Smooth muscle cell of the brain vasculature (primary cell): ENCODE measurements around the gene SPTBN1.

Source experiments
- DNase-seq: peaks from one replicate; pipeline ENCODE4 v3.0.0-alpha.2; 2012; ENCODE audit warnings: low read depth, low spot score

SPTBN1 gene

GRCh38 chr2:54589340-54590215 lies 133.5 kb downstream of the SPTBN1 start:
- no peak for DNase-seq

DNA sequence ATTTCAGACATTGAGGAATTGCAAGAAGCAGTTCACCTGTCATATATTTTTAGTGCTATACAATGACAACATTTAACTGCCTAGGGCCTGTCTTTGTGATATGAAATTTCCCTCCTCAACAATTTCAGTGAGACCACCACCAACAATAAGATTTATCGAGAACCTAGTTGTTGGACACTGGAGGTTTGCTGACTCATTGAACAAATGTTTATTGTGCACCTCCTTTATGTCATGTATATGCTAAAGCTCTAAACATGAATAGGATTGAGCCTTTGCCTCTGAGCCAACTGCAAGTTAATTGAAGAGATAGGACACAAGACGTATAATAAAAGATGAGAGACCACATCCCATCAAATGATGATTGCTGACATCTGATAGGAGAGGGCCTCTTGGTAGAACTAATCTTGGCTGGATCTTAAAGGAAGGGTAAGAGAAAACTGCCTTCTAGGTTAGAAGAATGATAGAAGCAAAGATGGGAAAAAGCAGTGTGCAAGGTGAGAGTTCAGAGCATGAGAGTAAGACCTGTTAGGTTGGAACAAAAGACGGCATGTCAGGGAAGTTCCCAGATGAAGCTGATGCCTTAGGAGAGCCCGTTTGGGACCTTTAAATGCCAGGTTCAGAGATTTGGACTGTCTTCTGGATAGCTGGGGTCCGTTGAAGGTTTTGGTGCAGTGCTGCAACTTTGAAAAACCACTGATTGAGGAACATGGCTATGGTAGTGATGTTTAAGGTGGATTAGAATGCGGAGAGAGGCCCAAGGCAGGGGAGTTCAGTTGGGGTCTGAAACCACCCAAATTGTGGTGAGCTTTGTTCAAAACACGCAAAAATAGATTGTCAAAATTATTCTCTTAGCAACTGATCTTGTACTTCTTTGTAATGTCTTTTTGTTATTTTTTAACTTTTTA lies 134.3 kb downstream of the SPTBN1 start:
- no peak for DNase-seq

GRCh38 chr2:54591551-54591950 lies 135.4 kb downstream of the SPTBN1 start:
- DNase-seq: no peak

DNA sequence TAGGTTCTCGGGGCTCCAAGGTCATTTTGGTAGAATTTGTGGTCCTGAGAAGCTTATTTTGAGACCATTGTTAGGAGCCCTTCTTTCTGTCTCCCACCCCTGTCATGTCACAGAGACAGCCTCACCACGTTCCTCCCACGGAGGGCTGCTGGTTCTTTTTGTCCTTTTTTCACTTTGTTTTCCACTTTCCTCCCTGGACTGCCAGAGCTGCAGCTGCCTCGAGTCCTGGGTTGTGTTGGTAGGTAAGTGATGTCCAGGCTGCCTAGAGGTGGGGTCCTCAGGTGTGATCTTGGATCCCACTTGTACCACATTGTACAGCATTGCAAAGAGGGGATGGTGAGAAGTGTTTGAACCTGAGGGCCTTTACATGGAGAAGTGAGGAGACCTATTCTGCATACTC lies 137.1 kb downstream of the SPTBN1 start:
- DNase-seq: no peak

DNA sequence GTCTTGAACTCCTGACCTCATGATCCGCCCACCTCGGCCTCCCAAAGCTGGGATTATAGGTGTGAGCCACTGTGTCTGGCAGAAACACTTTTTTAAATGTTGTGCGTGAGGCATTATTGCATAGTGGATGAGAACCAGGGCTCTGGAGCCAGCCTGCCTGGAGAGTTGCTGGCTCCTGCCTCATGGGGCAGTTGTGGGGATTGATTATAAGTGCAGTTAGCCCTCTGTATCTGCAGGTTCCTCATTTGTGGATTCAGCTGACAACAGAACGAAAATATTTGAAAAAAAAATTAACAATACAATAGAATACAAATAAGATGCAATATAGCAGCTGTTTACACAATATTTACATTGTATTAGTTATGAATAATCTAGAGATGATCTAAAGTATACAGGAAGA lies 137.9 kb downstream of the SPTBN1 start:
- DNase-seq: no peak

- DNase-seq: no peak
These were observed 139.2 kb downstream of the SPTBN1 start for GRCh38 chr2:54595161-54595803.

GRCh38 chr2:54595999-54596902 lies 140.1 kb downstream of the SPTBN1 start:
- no peak for DNase-seq

GRCh38 chr2:54597153-54597848 lies 141.2 kb downstream of the SPTBN1 start:
- no peak for DNase-seq

GRCh38 chr2:54598347-54599325 lies 142.5 kb downstream of the SPTBN1 start:
- DNase-seq: no peak

DNA sequence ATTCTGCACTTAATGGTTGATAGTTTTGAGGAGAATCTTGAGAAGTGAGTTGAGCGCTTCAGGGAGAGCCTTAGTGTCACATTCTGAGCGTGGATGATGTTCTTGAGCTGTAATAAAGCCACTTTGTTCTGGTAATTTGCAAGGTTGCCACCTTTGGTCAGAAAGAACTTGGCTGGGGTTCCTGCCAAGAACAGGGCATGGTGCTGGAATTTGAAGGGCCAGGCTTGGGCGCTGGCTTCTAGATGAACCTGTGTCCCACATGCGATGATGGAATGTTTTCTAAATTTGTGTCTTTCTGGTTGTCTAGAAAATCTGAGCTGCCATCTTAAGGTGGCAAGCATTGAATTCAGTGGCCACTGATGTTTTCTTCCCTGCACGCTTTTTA lies 143.2 kb downstream of the SPTBN1 start:
- no peak for DNase-seq

- DNase-seq: no peak
These were observed 143.8 kb downstream of the SPTBN1 start for GRCh38 chr2:54599914-54600313.

- no peak for DNase-seq
These were observed 145.2 kb downstream of the SPTBN1 start for GRCh38 chr2:54601339-54601738.

DNA sequence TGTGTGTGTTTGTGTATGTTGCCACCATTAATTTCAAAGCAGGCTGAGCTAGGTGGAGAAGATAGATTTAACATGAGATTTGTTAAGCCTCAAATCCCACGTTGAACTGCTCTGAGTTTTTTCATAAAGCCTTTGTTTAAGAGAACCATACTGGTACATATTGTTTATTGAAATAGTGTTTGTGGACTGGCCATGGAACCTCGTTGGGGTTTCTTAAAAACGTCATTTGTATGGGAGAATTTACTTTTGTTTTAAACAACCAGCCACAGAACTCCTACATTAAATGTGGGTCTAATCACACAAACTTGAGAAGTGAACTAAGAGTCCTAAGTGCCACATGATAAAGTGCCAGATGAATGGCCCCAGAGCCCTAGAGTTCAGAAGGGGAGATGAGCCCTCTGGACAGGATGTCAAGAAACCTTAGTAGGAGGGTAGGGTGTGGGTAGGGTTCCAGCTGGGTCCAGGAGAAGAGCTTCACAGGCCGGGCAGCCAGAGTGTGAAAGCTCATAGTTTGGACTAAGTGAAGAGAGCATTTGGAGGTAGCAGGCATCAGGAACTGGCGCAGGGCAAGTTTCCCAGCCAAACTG lies 146.7 kb downstream of the SPTBN1 start:
- no peak for DNase-seq

DNA sequence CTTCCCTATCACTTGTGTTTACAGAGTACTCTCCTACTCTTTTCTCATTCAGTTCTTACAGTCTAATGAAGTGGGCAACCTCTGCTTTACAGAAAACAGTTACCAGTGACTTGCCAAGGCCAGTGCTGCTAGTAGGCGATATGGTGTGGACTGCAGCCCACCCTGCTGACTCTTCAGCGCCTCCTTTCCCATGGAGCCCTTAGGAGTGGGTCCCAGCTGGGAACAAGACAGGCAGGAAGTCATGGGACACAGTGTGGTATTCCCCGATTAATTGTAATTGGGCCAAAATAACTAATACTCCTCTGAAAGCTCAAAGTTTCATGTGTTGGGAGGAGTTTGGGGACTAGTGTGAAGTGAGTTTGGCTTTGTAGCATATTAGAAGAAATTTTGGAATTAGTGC lies 147.2 kb downstream of the SPTBN1 start:
- no peak for DNase-seq

DNA sequence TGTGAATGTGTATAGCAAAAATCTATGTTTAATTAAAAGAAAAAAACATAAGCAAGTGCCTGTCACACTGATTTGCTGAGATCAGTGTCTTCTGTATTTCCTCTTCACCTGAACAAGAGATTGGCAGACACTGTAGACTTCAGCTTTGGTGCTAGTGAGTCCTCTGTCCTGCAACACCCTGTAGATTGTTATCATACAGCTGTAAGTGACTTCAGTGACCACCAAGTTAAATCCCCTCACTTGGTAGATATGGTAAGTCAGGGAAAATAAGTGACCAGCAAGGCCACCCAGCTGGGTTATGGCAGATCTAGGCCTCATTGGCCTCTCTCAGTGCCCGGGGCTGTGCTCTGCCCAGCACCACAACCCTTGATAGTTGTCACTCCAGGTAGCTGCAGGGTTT lies 147.7 kb downstream of the SPTBN1 start:
- no peak for DNase-seq

GRCh38 chr2:54604871-54605270 lies 148.7 kb downstream of the SPTBN1 start:
- no peak for DNase-seq

DNA sequence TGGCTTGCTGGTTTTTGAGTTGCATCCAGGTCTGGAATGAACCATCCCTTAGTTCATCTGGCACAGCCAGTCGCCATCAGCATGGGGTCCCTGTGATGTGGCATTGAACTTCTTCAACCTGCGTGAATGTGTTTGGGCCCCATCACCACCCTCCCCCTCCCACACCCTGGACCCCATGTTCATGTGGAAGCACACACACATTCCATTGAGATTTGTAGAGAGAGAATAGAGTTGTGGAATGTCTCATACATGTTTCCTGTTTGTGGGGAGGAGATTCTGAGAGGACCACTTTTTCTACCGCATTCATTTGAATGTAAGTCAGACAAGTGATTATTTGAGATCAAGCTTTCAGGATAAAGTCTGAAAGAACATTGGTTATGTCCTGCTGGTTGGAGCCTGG lies 149.7 kb downstream of the SPTBN1 start:
- DNase-seq: no peak

GRCh38 chr2:54606393-54606958 lies 150.3 kb downstream of the SPTBN1 start:
- no peak for DNase-seq

- DNase-seq: no peak
These were observed 152.1 kb downstream of the SPTBN1 start for GRCh38 chr2:54608224-54608623.
